HepG2 (cell line): ENCODE results near the gene TACC3. TPM values are rescaled to one million over a fixed set of nuclear protein-coding genes. Genes with fewer than 3 reads are reported as not detected.

ENCODE experiments used
- ATAC-seq: fragments of 200-7000 bp; cut with Tn5 transposase; 3 replicates; pipeline ENCODE4 v1.9.1; 2020; ENCODE audit warnings: mild to moderate bottlenecking, moderate library complexity
- BruUV-seq: library from RNA; stranded (reverse); fragments of 400-500 nt; replicated peaks from 2 replicates; lab custom pipeline; 2021; lab: Mats Ljungman, UMichigan
- CTCF ChIA-PET: fragments of 300-600 bp; formaldehyde crosslinking; extraction: SDS; loops from one replicate; lab custom pipeline; 2021; ENCODE audit warnings: low total read pairs, inconsistent platforms, low intra/inter-chr PET ratio; lab: Yijun Ruan, JAX
- POLR2A ChIA-PET: fragments of 350-600 bp; sonication (Branson Sonifier 250); formaldehyde crosslinking; loops from one replicate; lab custom pipeline; 2020; ENCODE audit warnings: antibody characterized with exemption, inconsistent platforms; lab: Yijun Ruan, JAX
- DNase-seq: peaks from one replicate; pipeline ENCODE4 v3.0.0-alpha.2; 2015; ENCODE audit warnings: low spot score
- FAIRE-seq: peaks from 3 replicates; lab custom pipeline; 2011; peaks lifted over from hg19 to GRCh38; lab: Jason Lieb, UNC
- H2AFZ ChIP-seq: one replicate; pipeline ENCODE4 v1.6.1; 2011; ENCODE audit warnings: low read length, inconsistent platforms
- H3K27ac ChIP-seq: fragments of 300-600 bp; 3 replicates; pipeline ENCODE4 v1.8.0; 2011; ENCODE audit warnings: mixed run types, mild to moderate bottlenecking, mixed read lengths, low read length, inconsistent platforms; ENCODE audit not compliant: insufficient read depth; ENCODE audit errors: extremely low read length
- H3K27me3 ChIP-seq, 2 experiments: fragments of 200-600 bp in 1 of 2; 2 replicates in 1 of 2; 3 replicates in 1 of 2; pipeline versions ENCODE4 v1.6.0 to v1.8.0; 2011; ENCODE audit warnings: low read length in 2 of 2, mild to moderate bottlenecking in 2 of 2, moderate library complexity in 2 of 2, inconsistent platforms in 1 of 2; ENCODE audit not compliant: insufficient read depth in 2 of 2, control insufficient read depth in 1 of 2
- H3K36me3 ChIP-seq, 2 experiments: fragments of 200-600 bp in 1 of 2; replicated peaks in 1 of 2; 2 replicates in 1 of 2; 3 replicates in 1 of 2; pipeline versions ENCODE4 v1.5.1 to v1.8.0; 2011; ENCODE audit warnings: low read length in 2 of 2, inconsistent platforms in 1 of 2; ENCODE audit not compliant: insufficient read depth in 2 of 2, control insufficient read depth in 1 of 2
- H3K4me1 ChIP-seq: 2 replicates; pipeline ENCODE4 v1.5.1; 2012; ENCODE audit warnings: low read length, inconsistent platforms; ENCODE audit not compliant: insufficient read depth
- H3K4me2 ChIP-seq: 2 replicates; pipeline ENCODE4 v1.6.0; 2011; ENCODE audit warnings: low read depth, low read length, inconsistent platforms
- H3K4me3 ChIP-seq, 3 experiments: fragments of 200-600 bp in 1 of 3; sonication (generic), shearing (Covaris generic) in 1 of 3; replicated peaks in 1 of 3; 2 replicates each; pipeline ENCODE4 v1.5.1; 2011 to 2016; ENCODE audit warnings: low read length in 3 of 3, inconsistent platforms in 2 of 3, low read depth in 2 of 3, mild to moderate bottlenecking in 2 of 3, control low read depth in 1 of 3, mixed read lengths in 1 of 3; ENCODE audit not compliant: insufficient read depth in 1 of 3
- H3K79me2 ChIP-seq: one replicate; pipeline ENCODE4 v1.6.1; 2011; ENCODE audit warnings: low read length, inconsistent platforms; ENCODE audit not compliant: insufficient read depth
- H3K9ac ChIP-seq: 2 replicates; pipeline ENCODE4 v1.6.0; 2011; ENCODE audit warnings: mild to moderate bottlenecking, low read depth, low read length, inconsistent platforms; ENCODE audit not compliant: insufficient read depth
- H3K9me3 ChIP-seq: 2 replicates; pipeline ENCODE4 v1.5.1; 2012; ENCODE audit warnings: mild to moderate bottlenecking, low read length
- H4K20me1 ChIP-seq: 2 replicates; pipeline ENCODE4 v1.6.0; 2011; ENCODE audit warnings: inconsistent platforms, mild to moderate bottlenecking, low read length, moderate library complexity; ENCODE audit not compliant: insufficient read depth
- CTCF ChIP-seq: sonication (generic); formaldehyde crosslinking; IDR thresholded peaks from 2 replicates; pipeline ENCODE4 v1.5.0; 2020; ENCODE audit warnings: mild to moderate bottlenecking, missing genetic modification reagents, moderate library complexity
- EP300 ChIP-seq, 3 experiments: sonication (generic) in 1 of 3; formaldehyde crosslinking in 1 of 3; IDR thresholded peaks; 2 replicates each; pipeline versions ENCODE4 v1.5.1 to v1.6.1; 2011 to 2020; ENCODE audit warnings: low read depth in 2 of 3, low read length in 2 of 3, borderline replicate concordance in 1 of 3, improper control_type of control experiment in 1 of 3, mild to moderate bottlenecking in 1 of 3, missing genetic modification reagents in 1 of 3, moderate library complexity in 1 of 3
- HMG20A ChIP-seq: IDR thresholded peaks from 2 replicates; pipeline ENCODE4 v1.6.1; 2016; ENCODE audit warnings: borderline replicate concordance
- PAXIP1 ChIP-seq: sonication (generic); formaldehyde crosslinking; conservative IDR thresholded peaks from 2 replicates; pipeline ENCODE4 v1.4.0; 2020; ENCODE audit warnings: mild to moderate bottlenecking, missing genetic modification reagents, moderate library complexity
- TCF7L2 ChIP-seq: IDR thresholded peaks from 2 replicates; pipeline ENCODE4 v1.6.1; 2011; ENCODE audit warnings: mild to moderate bottlenecking, low read depth, low read length, moderate library complexity
- ZNF512 ChIP-seq: sonication (generic); formaldehyde crosslinking; IDR thresholded peaks from 2 replicates; pipeline ENCODE4 v1.4.0; 2020; ENCODE audit warnings: mild to moderate bottlenecking, missing genetic modification reagents
- ZNF703 ChIP-seq: sonication (generic); formaldehyde crosslinking; IDR thresholded peaks from 2 replicates; pipeline ENCODE4 v1.5.1; 2020; ENCODE audit warnings: missing genetic modification reagents, mild to moderate bottlenecking, moderate library complexity, borderline replicate concordance
- WGBS: methylation state at CpG from one replicate; pipeline ENCODE4 v1.1.6; 2017; ENCODE audit warnings: low lambda C conversion rate; 5-methylcytosine and 5-hydroxymethylcytosine counted together
- in situ Hi-C: cut with HindIII; loops from 2 replicates; pipeline ENCODE4 v1.10.0; 2017; ENCODE audit warnings: low pct_unique_long_range_greater_than_20kb; ENCODE audit not compliant: extremely low pct_ligation_motif_present
- intact Hi-C: fragments of 100-400 bp; cut with micrococcal nuclease; formaldehyde crosslinking; loops from one replicate; pipeline ENCODE4 v1.10.0; 2022; ENCODE audit not compliant: unreplicated experiment
- polyA plus RNA-seq, 8 experiments: library from polyadenylated mRNA; depleted of rRNA in 3 of 8; stranded (reverse) in 7 of 8; unstranded in 1 of 8; fragments of >200 nt; fragmentation: Illumina TruSeq in 4 of 8; extraction: Trizol in 4 of 8; gene quantifications; 2 replicates each; pipeline versions ENCODE4 v1.2.1 to v1.2.3, GENCODE V29; 2011 to 2016; ENCODE audit warnings: low read depth in 4 of 8, missing spikeins in 1 of 8, mixed read lengths in 1 of 8; ENCODE audit not compliant: insufficient read depth in 1 of 8
- total RNA-seq, 5 experiments: library from RNA; depleted of rRNA; stranded (reverse); fragments of >200 nt; fragmentation: Illumina TruSeq; extraction: Trizol; gene quantifications; 2 replicates each; pipeline ENCODE4 v1.2.3, GENCODE V29; 2016; ENCODE audit warnings: low read depth in 1 of 5
- TF ChIP-seq, protein P1 (sequence below): sonication (generic); formaldehyde crosslinking; IDR thresholded peaks from 2 replicates; pipeline ENCODE4 v1.4.0; 2020; ENCODE audit warnings: missing genetic modification reagents
- TF ChIP-seq, protein P2 (sequence below): sonication (generic); formaldehyde crosslinking; IDR thresholded peaks from 2 replicates; pipeline ENCODE4 v1.8.0; 2022; ENCODE audit warnings: mild to moderate bottlenecking, missing genetic modification reagents, moderate library complexity
- TF ChIP-seq, protein P3 (sequence below): sonication (generic); formaldehyde crosslinking; IDR thresholded peaks from 2 replicates; pipeline ENCODE4 v1.9.0; 2021; ENCODE audit warnings: missing genetic modification reagents, mild to moderate bottlenecking, borderline replicate concordance

Gene TACC3
- total and polyA plus RNA-seq, 2 of the 13 experiments (the other 11 are each of a cell fraction or from before 2014, with no cell fraction given): 20.3 to 21.2 TPM

DNA sequence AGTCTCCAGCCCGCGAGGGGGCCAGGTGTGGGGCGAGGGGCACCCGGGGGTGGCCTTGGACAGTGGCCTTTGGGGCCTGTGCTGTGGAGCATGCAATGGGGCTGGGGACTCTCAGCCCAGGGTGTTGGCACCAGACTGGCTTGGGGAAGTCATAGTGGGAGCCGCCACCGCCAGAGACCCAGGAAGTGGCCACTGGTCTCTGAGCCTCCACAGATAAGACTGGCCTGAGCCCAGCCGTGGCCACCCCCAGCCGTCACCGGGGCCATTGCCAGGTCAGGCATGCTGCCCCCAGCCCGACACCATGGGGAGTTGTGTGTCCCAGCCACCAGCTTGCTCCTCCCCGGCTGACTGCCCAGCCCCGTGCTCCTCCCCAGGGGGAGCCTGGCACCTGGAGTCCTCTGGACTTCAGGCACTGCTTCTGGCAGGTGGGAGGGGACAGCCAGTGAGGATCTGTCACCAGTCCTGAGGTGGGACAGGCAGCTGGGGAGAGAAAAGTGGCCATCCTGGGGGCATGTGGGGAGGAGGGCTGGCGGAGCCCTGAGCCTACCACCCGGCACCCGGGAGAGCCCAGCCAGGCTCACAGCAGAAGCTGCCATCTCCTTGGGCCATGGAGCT lies 32.5 kb downstream of the TACC3 start:
- ATAC-seq (peak; percentile 9), FAIRE-seq (no peak), DNase-seq (peak; percentile 39)
- Histone ChIP-seq H3K4me3 (peak overlapping the region; percentile 45 to 73 (median 56); a peak in 4 of 6 replicates), H3K27ac (no peak overlapping the region), H3K4me2 (peak overlapping the region; percentile 82), H3K36me3 (no peaks in the 10 kb centered on the region), H2AFZ (no peak overlapping the region), H3K4me1 (peaks cover 90% of the 10 kb centered on the region), H3K79me2 (no peaks in the 10 kb centered on the region), H3K27me3 (no peaks in the 10 kb centered on the region; a peak in 1 of 5 replicates), H4K20me1 (no peaks in the 10 kb centered on the region), H3K9ac (peak overlapping the region; percentile 51), H3K9me3 (no peaks in the 10 kb centered on the region)
- intact Hi-C loops (loop anchor here (2.0 kb wide), 1 partner anchor 25 kb away; no protein-coding TSS in a partner anchor), in situ Hi-C loops (loop anchor here (10.0 kb wide), 1 partner anchor 51 kb away; no protein-coding TSS in a partner anchor)
- ChIA-PET CTCF (interaction anchor here (2.9 kb wide), 1 partner anchor 57 kb away, joined by 22 read pairs; no protein-coding TSS in a partner anchor), POLR2A (interaction anchor here (0.9 to 34.3 kb wide), 5 partner anchors 9 to 54 kb away, joined by 3 to 1258 read pairs (median 6); partner anchors contain the start of gene FGFR3)
- no CpG with 5 or more reads among the region's 15 CpGs for WGBS
- no TSS peak for BruUV-seq
- TF ChIP-seq CTCF (CRISPR knock-in tag): peak; percentile 45; the same call in 1 of the 2 replicates
- TF ChIP-seq ZNF512 (CRISPR knock-in tag): no peak
- TF ChIP-seq EP300 (IDR thresholded peaks at IDR 0.05; ENCODE audit: low read depth in 2 of 2, low read length in 2 of 2): no peak
- TF ChIP-seq EP300 (CRISPR knock-in tag; IDR thresholded peaks at IDR 0.05; ENCODE audit: borderline replicate concordance): no peak
- TF ChIP-seq, protein P1, sequence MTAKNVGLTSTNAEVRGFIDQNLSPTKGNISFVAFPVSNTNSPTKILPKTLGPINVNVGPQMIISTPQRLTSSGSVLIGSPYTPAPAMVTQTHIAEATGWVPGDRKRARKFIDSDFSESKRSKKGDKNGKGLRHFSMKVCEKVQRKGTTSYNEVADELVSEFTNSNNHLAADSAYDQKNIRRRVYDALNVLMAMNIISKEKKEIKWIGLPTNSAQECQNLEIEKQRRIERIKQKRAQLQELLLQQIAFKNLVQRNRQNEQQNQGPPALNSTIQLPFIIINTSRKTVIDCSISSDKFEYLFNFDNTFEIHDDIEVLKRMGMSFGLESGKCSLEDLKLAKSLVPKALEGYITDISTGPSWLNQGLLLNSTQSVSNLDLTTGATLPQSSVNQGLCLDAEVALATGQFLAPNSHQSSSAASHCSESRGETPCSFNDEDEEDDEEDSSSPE (CRISPR knock-in tag): no peak
- TF ChIP-seq ZNF703 (CRISPR knock-in tag): no peak
- no peak for TF ChIP-seq TCF7L2
- peak; percentile 27; the same call in 1 of the 2 replicates for TF ChIP-seq PAXIP1
- no peak for TF ChIP-seq HMG20A
- TF ChIP-seq, protein P2, sequence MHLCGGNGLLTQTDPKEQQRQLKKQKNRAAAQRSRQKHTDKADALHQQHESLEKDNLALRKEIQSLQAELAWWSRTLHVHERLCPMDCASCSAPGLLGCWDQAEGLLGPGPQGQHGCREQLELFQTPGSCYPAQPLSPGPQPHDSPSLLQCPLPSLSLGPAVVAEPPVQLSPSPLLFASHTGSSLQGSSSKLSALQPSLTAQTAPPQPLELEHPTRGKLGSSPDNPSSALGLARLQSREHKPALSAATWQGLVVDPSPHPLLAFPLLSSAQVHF: no peak
- TF ChIP-seq, protein P3, sequence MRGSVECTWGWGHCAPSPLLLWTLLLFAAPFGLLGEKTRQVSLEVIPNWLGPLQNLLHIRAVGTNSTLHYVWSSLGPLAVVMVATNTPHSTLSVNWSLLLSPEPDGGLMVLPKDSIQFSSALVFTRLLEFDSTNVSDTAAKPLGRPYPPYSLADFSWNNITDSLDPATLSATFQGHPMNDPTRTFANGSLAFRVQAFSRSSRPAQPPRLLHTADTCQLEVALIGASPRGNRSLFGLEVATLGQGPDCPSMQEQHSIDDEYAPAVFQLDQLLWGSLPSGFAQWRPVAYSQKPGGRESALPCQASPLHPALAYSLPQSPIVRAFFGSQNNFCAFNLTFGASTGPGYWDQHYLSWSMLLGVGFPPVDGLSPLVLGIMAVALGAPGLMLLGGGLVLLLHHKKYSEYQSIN (CRISPR knock-in tag): no peak
